Thyroid gland (tissue), 4 donors: ENCODE results near the gene NME7. TPM values are rescaled to one million over a fixed set of nuclear protein-coding genes. Genes with fewer than 3 reads are reported as not detected.
A peak's percentile ranks its signal among the peaks of the same experiment; 100 is the strongest.

ENCODE experiments used
- DNase-seq, 2 donors: peaks; one replicate each; pipeline ENCODE4 v3.0.0-alpha.2; 2019
- H3K27ac ChIP-seq, 3 donors: fragments of 200-600 bp; sonication (generic); 1 replicate in 2 of 3; 2 replicates in 1 of 3; pipeline ENCODE4 v1.5.1; 2016 to 2019; ENCODE audit warnings: mild to moderate bottlenecking in 1 of 3, moderate library complexity in 1 of 3
- H3K27me3 ChIP-seq: fragments of 200-600 bp; sonication (generic); one replicate; pipeline ENCODE4 v1.5.1; 2019
- H3K36me3 ChIP-seq, 2 donors: fragments of 200-600 bp; sonication (generic); one replicate each; pipeline ENCODE4 v1.5.1; 2016 to 2019
- H3K4me1 ChIP-seq, 2 donors: fragments of 200-600 bp; sonication (generic); one replicate each; pipeline ENCODE4 v1.5.1; 2017 to 2019
- H3K4me3 ChIP-seq, 3 donors: fragments of 200-600 bp; sonication (generic); replicated peaks in 1 of 3; 1 replicate in 2 of 3; 2 replicates in 1 of 3; pipeline ENCODE4 v1.5.1; 2016; ENCODE audit warnings: mild to moderate bottlenecking in 1 of 3
- H3K9me3 ChIP-seq: fragments of 200-600 bp; sonication (generic); one replicate; pipeline ENCODE4 v1.5.1; 2017
- CTCF ChIP-seq, 6 experiments: fragments of 200-600 bp in 3 of 6; fragments of 450-650 bp in 3 of 6; sonication (generic) in 3 of 6; IDR thresholded peaks; one replicate each; pipeline ENCODE4 v1.5.1; 2016 to 2019; ENCODE audit warnings: antibody characterized with exemption in 6 of 6, mild to moderate bottlenecking in 2 of 6, inconsistent platforms in 1 of 6, moderate library complexity in 1 of 6
- POLR2A ChIP-seq, 2 donors: fragments of 450-650 bp; IDR thresholded peaks; one replicate each; pipeline ENCODE4 v1.6.1; 2017; ENCODE audit warnings: antibody characterized with exemption in 2 of 2, mild to moderate bottlenecking in 2 of 2, moderate library complexity in 1 of 2
- WGBS, 2 donors: methylation state at CpG; one replicate each; pipeline ENCODE4 v1.1.5; 2017; 5-methylcytosine and 5-hydroxymethylcytosine counted together
- intact Hi-C: fragments of 100-400 bp; cut with DNase I; formaldehyde crosslinking; loops from one replicate; pipeline ENCODE4 v1.15.1; 2023
- total RNA-seq, 4 donors: library from RNA; depleted of rRNA; stranded (reverse); fragments of >200 nt; gene quantifications; one replicate each; pipeline ENCODE4 v1.2.3, GENCODE V29; 2016

The NME7 gene
- total RNA-seq, 4 donors from 2014 or later = 26.3 to 44.9 (median 36.4) TPM

GRCh38 chr1:169360415-169360814 lies 7.2 kb downstream of the NME7 start:
- Histone ChIP-seq H3K27ac (no peak overlapping the region), H3K4me1 (no peaks in the 10 kb centered on the region), H3K36me3 (no peaks in the 10 kb centered on the region), H3K9me3 (no peaks in the 10 kb centered on the region), H3K27me3 (no peaks in the 10 kb centered on the region), H3K4me3 (no peak overlapping the region)
- DNase-seq = no peak
- intact Hi-C loops = no loop called here
- TF ChIP-seq POLR2A (IDR thresholded peaks at IDR 0.05) = no peak
- no peak for TF ChIP-seq CTCF (IDR thresholded peaks at IDR 0.05)
- WGBS, 2 donors = 96 to 98% methylated on average over 1 of the region's 1 CpG

GRCh38 chr1:169348383-169349036 lies 19.1 kb downstream of the NME7 start:
- H3K36me3 ChIP-seq = no peaks in the 10 kb centered on the region
- H3K27ac ChIP-seq = no peak overlapping the region
- WGBS, 2 donors = 44 to 45% methylated on average over 5 of the region's 5 CpGs
- no peaks in the 10 kb centered on the region for H3K27me3 ChIP-seq
- TF ChIP-seq POLR2A (IDR thresholded peaks at IDR 0.05) (no peak), CTCF (IDR thresholded peaks at IDR 0.05) (peak in 5 of 6 experiments; percentile 25 to 92 (median 69))
- no peaks in the 10 kb centered on the region for H3K9me3 ChIP-seq
- no peak for DNase-seq
- intact Hi-C loops = loop anchor here (5.0 to 10.0 kb wide), 3 partner anchors 244 to 1004 kb away; partner anchors contain the start of gene ATP1B1
- no peak overlapping the region for H3K4me3 ChIP-seq
- H3K4me1 ChIP-seq = peaks cover 0 to 5% of the 10 kb centered on the region in 2 donors

- no peaks in the 10 kb centered on the region for H3K36me3 ChIP-seq
- H3K4me3 ChIP-seq = no peak overlapping the region
- H3K27ac ChIP-seq = no peak overlapping the region
- H3K27me3 ChIP-seq = no peaks in the 10 kb centered on the region
- H3K9me3 ChIP-seq = no peaks in the 10 kb centered on the region
- 57% methylated on average over 2 of the region's 2 CpGs for WGBS, 2 donors
- no peak for DNase-seq
- peaks cover 0 to 5% of the 10 kb centered on the region in 2 donors for H3K4me1 ChIP-seq
- TF ChIP-seq POLR2A (IDR thresholded peaks at IDR 0.05) = no peak
- no peak for TF ChIP-seq CTCF (IDR thresholded peaks at IDR 0.05)
- intact Hi-C loops = loop anchor here (5.0 to 10.0 kb wide), 3 partner anchors 243 to 1003 kb away; partner anchors contain the start of gene ATP1B1
Observed at GRCh38 chr1:169347688-169348382, 19.8 kb downstream of the NME7 start.

- no peak for DNase-seq
- TF ChIP-seq POLR2A (IDR thresholded peaks at IDR 0.05) (no peak), CTCF (IDR thresholded peaks at IDR 0.05) (no peak)
- Histone ChIP-seq H3K9me3 (no peaks in the 10 kb centered on the region), H3K4me1 (peaks cover 0 to 5% of the 10 kb centered on the region in 2 donors), H3K36me3 (no peaks in the 10 kb centered on the region), H3K27me3 (no peaks in the 10 kb centered on the region), H3K4me3 (no peak overlapping the region), H3K27ac (no peak overlapping the region)
- 97 to 98% methylated on average over 3 of the region's 3 CpGs for WGBS, 2 donors
- intact Hi-C loops = loop anchor here (5.0 to 10.0 kb wide), 3 partner anchors 241 to 1001 kb away; partner anchors contain the start of gene ATP1B1
Observed at GRCh38 chr1:169346036-169346589, 21.5 kb downstream of the NME7 start.
